Measurements from ENCODE around the gene FGF14. TPM values are rescaled to one million over a fixed set of nuclear protein-coding genes. Genes with fewer than 3 reads are reported as not detected.
A peak's percentile ranks its signal among the peaks of the same experiment; 100 is the strongest.

Gene FGF14
- polyA plus RNA-seq, 1 donor (not counting 4 experiments of a cell fraction or from before 2014, with no cell fraction given): 0.09 TPM

- Histone ChIP-seq H3K27ac (ENCODE audit: control insufficient read depth, insufficient read depth, low read length) (peak overlapping the region; percentile 13), H3K9ac (ENCODE audit: control insufficient read depth, extremely low read depth, insufficient read depth, low read length) (no peak overlapping the region), H3K9me1 (ENCODE audit: control insufficient read depth, extremely low read depth, insufficient read depth, low read length) (no peaks in the 10 kb centered on the region), H3K79me2 (ENCODE audit: control insufficient read depth, insufficient read depth, low read length) (no peaks in the 10 kb centered on the region), H4K20me1 (ENCODE audit: control insufficient read depth, extremely low read depth, insufficient read depth, low read length) (no peaks in the 10 kb centered on the region), H3K27me3 (ENCODE audit: control insufficient read depth, extremely low read depth, insufficient read depth, low read length) (no peaks in the 10 kb centered on the region), H3K4me3 (ENCODE audit: control insufficient read depth in 2 of 3, extremely low read depth in 1 of 3, insufficient read depth in 2 of 3, low read depth in 1 of 3, low read length in 3 of 3) (no peak overlapping the region), H2AFZ (ENCODE audit: control insufficient read depth, low read length) (no peak overlapping the region), H3K9me3 (ENCODE audit: control insufficient read depth, low read depth, low read length) (no peaks in the 10 kb centered on the region), H3K4me1 (ENCODE audit: control insufficient read depth, extremely low read depth, insufficient read depth, low read length) (peaks cover 19% of the 10 kb centered on the region), H3K36me3 (ENCODE audit: control insufficient read depth in 2 of 2, extremely low read depth in 1 of 2, insufficient read depth in 2 of 2, low read length in 2 of 2) (no peaks in the 10 kb centered on the region), H3K4me2 (ENCODE audit: control insufficient read depth, extremely low read depth, insufficient read depth, low read depth, low read length) (no peak overlapping the region)
- FAIRE-seq: peak; percentile 71
- peak; percentile 86 for DNase-seq (ENCODE audit: low read depth, low spot score)
- dilution Hi-C loops (cut with MboI; ENCODE audit: extremely low pct_ligation_motif_present, low sequenced_read_pairs): no loop called here
- TF ChIP-seq EZH2 (IDR thresholded peaks at IDR 0.05; ENCODE audit: low read length): no peak
- no peak for TF ChIP-seq CTCF (optimal IDR thresholded peaks at IDR 0.05 in 1 of 3, IDR thresholded peaks at IDR 0.05 in 1 of 3, conservative IDR thresholded peaks at IDR 0.05 in 1 of 3; ENCODE audit: extremely low read depth in 1 of 3, insufficient read depth in 2 of 3, low read length in 3 of 3)
Measured at GRCh38 chr13:102286326-102286725, 115.5 kb downstream of the FGF14 start.

DNA sequence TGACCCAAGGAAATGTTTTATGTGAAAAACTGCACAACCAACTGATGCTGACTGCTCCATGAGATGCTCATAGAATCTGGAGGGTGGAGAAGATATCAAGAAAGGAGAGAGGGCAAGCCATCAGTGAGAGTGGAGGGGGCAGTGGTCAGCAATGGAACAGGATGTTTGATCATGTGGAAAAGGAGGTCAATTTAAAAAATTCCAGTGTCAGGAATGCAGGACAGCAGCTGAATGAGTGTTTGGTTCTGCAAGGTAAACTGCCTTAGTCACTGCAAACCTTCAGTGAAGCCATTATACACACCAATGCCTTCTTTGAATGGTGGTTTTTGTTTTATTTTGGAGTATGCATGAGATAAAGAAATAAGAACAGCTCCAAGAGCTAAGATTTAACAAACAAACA lies 121.5 kb downstream of the FGF14 start:
- FAIRE-seq (no peak), DNase-seq (ENCODE audit: low read depth, low spot score) (no peak)
- Histone ChIP-seq H3K9me3 (ENCODE audit: control insufficient read depth, low read depth, low read length) (no peaks in the 10 kb centered on the region), H3K4me1 (ENCODE audit: control insufficient read depth, extremely low read depth, insufficient read depth, low read length) (peaks cover 3% of the 10 kb centered on the region), H3K4me3 (ENCODE audit: control insufficient read depth in 2 of 3, extremely low read depth in 1 of 3, insufficient read depth in 2 of 3, low read depth in 1 of 3, low read length in 3 of 3) (no peak overlapping the region), H3K4me2 (ENCODE audit: control insufficient read depth, extremely low read depth, insufficient read depth, low read depth, low read length) (no peak overlapping the region), H2AFZ (ENCODE audit: control insufficient read depth, low read length) (no peak overlapping the region), H4K20me1 (ENCODE audit: control insufficient read depth, extremely low read depth, insufficient read depth, low read length) (no peaks in the 10 kb centered on the region), H3K9ac (ENCODE audit: control insufficient read depth, extremely low read depth, insufficient read depth, low read length) (no peak overlapping the region), H3K27me3 (ENCODE audit: control insufficient read depth, extremely low read depth, insufficient read depth, low read length) (no peaks in the 10 kb centered on the region), H3K27ac (ENCODE audit: control insufficient read depth, insufficient read depth, low read length) (no peak overlapping the region), H3K9me1 (ENCODE audit: control insufficient read depth, extremely low read depth, insufficient read depth, low read length) (no peaks in the 10 kb centered on the region), H3K36me3 (ENCODE audit: control insufficient read depth in 2 of 2, extremely low read depth in 1 of 2, insufficient read depth in 2 of 2, low read length in 2 of 2) (no peaks in the 10 kb centered on the region), H3K79me2 (ENCODE audit: control insufficient read depth, insufficient read depth, low read length) (no peaks in the 10 kb centered on the region)
- dilution Hi-C loops (cut with MboI; ENCODE audit: extremely low pct_ligation_motif_present, low sequenced_read_pairs): no loop called here
- TF ChIP-seq EZH2 (IDR thresholded peaks at IDR 0.05; ENCODE audit: low read length) (no peak), CTCF (optimal IDR thresholded peaks at IDR 0.05 in 1 of 3, IDR thresholded peaks at IDR 0.05 in 1 of 3, conservative IDR thresholded peaks at IDR 0.05 in 1 of 3; ENCODE audit: extremely low read depth in 1 of 3, insufficient read depth in 2 of 3, low read length in 3 of 3) (no peak)

Data from keratinocyte (primary cell).